Stimulated activated CD4-positive, alpha-beta T cell treated with anti-CD3 and anti-CD28 coated beads, Interleukin-15, amount 100 ng/mL, for 24 hours (primary cell): ENCODE results near the gene DIPK2A.

ENCODE experiments used
- DNase-seq: peaks from one replicate; pipeline ENCODE4 v3.0.0-alpha.2; 2020

Gene DIPK2A

GRCh38 chr3:143971359-143972154 is at the start of gene DIPK2A:
Gene DIPK2A, plus strand, starts transcription at chr3:143971823. Its CDS starts 510 bp downstream, at chr3:143972333.
- DNase-seq = peak; percentile 97

- no peak for DNase-seq
Measured at GRCh38 chr3:143924522-143925285, 46.9 kb upstream of the DIPK2A start.

- DNase-seq = no peak
Measured at GRCh38 chr3:143928056-143928455, 43.6 kb upstream of the DIPK2A start.

GRCh38 chr3:143928541-143929255 is 42.9 kb upstream of the DIPK2A start:
- no peak for DNase-seq

GRCh38 chr3:143934791-143935190 is 36.8 kb upstream of the DIPK2A start:
- DNase-seq = no peak

GRCh38 chr3:143935678-143936077 is 35.9 kb upstream of the DIPK2A start:
- no peak for DNase-seq

- no peak for DNase-seq
Measured at GRCh38 chr3:143950810-143951209, 20.8 kb upstream of the DIPK2A start.

GRCh38 chr3:143951351-143951971 is 20.2 kb upstream of the DIPK2A start:
- peak; percentile 44 for DNase-seq

GRCh38 chr3:143952569-143953072 is 19.0 kb upstream of the DIPK2A start:
- DNase-seq = no peak

- DNase-seq = no peak
Measured at GRCh38 chr3:143955113-143955512, 16.5 kb upstream of the DIPK2A start.

GRCh38 chr3:143956838-143957237 is 14.8 kb upstream of the DIPK2A start:
- DNase-seq = no peak

- DNase-seq = no peak
Measured at GRCh38 chr3:143957453-143957852, 14.2 kb upstream of the DIPK2A start.

GRCh38 chr3:143958966-143959365 is 12.7 kb upstream of the DIPK2A start:
- no peak for DNase-seq

GRCh38 chr3:143961342-143961741 is 10.3 kb upstream of the DIPK2A start:
- DNase-seq = no peak

- no peak for DNase-seq
Measured at GRCh38 chr3:143963946-143964345, 7.7 kb upstream of the DIPK2A start.

GRCh38 chr3:143970773-143971358 is 757 bp upstream of the DIPK2A start:
- DNase-seq = peak; percentile 66

- DNase-seq = no peak
Measured at GRCh38 chr3:143972155-143972504, 507 bp downstream of the DIPK2A start.

- peak; percentile 69 for DNase-seq
Measured at GRCh38 chr3:143972505-143973258, 1.1 kb downstream of the DIPK2A start.

- DNase-seq = no peak
Measured at GRCh38 chr3:143973259-143974021, 1.8 kb downstream of the DIPK2A start.

- DNase-seq = no peak
Measured at GRCh38 chr3:143974271-143975238, 2.9 kb downstream of the DIPK2A start.
